HUES6 (cell line): ENCODE data around the gene TNFRSF25.
"Not testable (repeated sequence)": the region's sequence is repeated elsewhere in the genome, so short reads cannot be mapped to it uniquely, and the experiment has no call there.

Experiments used
- H3K27ac ChIP-seq: 2 replicates; pipeline ENCODE4 v1.7.0; 2013; ENCODE audit warnings: low read depth, mild to moderate bottlenecking, low read length, inconsistent platforms
- H3K27me3 ChIP-seq: 2 replicates; pipeline ENCODE4 v1.6.1; 2013; ENCODE audit warnings: low read length; ENCODE audit not compliant: control insufficient read depth, insufficient read depth
- H3K36me3 ChIP-seq: 2 replicates; pipeline ENCODE4 v1.6.1; 2013; ENCODE audit warnings: low read length; ENCODE audit not compliant: control insufficient read depth, insufficient read depth
- H3K4me1 ChIP-seq: 2 replicates; pipeline ENCODE4 v1.6.1; 2013; ENCODE audit warnings: low read length; ENCODE audit not compliant: control insufficient read depth, insufficient read depth
- H3K4me3 ChIP-seq: 2 replicates; pipeline ENCODE4 v1.5.1; 2013; ENCODE audit warnings: low read depth, low read length
- H3K9ac ChIP-seq: one replicate; pipeline ENCODE4 v1.6.1; 2013; ENCODE audit warnings: mild to moderate bottlenecking, low read length
- H3K9me3 ChIP-seq: 2 replicates; pipeline ENCODE4 v1.6.1; 2013; ENCODE audit warnings: low read depth, low read length; ENCODE audit not compliant: control insufficient read depth, insufficient read depth

Gene TNFRSF25

DNA sequence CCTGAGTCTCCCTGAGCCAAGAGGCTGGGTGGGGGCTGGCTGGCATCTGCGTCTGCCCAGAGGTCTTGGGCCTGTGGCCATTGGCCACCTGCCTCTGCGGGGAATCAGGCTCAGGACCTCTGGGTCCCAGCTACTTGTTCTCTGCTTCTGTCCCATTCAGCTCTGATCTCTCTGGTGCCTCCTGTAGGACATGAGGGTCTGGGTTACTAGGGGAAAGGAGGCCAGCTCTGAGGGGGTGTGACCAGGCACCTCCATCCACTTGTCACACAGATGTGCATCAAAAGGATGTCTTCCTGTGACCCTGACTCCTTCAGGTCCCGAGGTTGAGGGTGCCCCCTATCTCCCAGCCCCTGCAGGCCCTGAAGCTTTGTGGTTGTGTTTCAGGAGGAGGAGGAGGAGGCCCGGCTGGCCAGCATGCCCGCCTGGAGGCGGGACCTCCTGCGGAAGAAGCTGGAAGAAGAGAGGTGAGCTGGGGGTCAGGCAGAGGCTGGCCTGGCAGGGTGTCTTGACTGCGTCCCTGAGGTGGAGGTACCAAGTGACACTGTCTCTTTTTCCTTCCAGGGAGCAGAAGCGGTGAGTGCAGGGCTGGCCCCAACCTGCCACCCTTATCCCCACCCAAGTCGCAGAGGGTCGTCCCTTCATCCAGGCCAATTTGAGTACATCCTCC, 9.0 kb downstream of the TNFRSF25 start:
- Histone ChIP-seq H3K27ac (no peak overlapping the region), H3K4me3 (no peak overlapping the region), H3K9ac (no peak overlapping the region), H3K27me3 (peaks cover 24% of the 10 kb centered on the region), H3K4me1 (peaks cover 20% of the 10 kb centered on the region), H3K9me3 (no peaks in the 10 kb centered on the region), H3K36me3 (peaks cover 3% of the 10 kb centered on the region; the same call in 1 of the 2 replicates)

DNA sequence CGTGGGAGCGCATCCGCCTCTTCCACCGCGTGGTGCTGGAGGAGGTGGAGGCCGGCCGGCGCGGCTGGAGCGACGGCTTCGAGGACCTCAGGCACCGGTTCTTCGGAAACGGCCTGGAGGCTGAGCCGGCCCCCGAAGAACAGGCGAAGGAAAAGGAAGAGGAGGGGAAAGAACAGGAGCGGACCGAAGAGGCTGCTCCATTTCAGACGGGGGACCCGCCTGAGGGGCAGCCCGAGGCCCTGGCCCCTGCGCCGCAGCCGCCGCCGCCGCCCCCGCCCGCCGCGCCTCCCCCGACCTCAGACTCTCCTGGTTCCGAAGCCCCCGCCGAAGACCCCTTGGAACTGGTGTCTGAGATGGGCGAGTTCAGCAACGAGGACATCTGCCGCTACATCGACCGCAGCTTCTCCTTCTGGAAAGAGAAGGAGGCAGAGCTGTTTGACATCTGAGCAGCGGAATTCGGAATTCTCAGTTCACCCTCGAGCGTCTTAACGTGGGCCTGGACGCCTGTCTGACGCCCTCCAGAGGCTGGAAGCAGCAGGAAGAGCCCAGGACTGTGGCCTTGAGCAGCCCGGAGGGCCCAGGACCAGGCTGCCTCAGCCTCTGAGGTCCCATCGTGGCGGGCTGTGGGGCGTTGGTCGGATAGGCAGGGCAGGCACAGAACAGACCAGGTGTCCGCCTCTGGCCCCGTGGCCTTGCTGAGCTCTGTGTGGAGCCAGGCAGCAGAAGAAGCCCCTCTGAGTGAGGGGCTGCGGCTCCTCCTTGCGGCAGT, 10.0 kb downstream of the TNFRSF25 start:
- not testable (repeated sequence) for H3K9ac ChIP-seq, H3K9me3 ChIP-seq, H3K4me3 ChIP-seq, H3K27ac ChIP-seq, H3K36me3 ChIP-seq
- H3K4me1 ChIP-seq: peaks cover 20% of the 10 kb centered on the region
- peaks cover 24% of the 10 kb centered on the region for H3K27me3 ChIP-seq

- peaks cover 31% of the 10 kb centered on the region for H3K27me3 ChIP-seq
These were observed 10.9 kb downstream of the TNFRSF25 start for GRCh38 chr1:6454856-6455751.

DNA sequence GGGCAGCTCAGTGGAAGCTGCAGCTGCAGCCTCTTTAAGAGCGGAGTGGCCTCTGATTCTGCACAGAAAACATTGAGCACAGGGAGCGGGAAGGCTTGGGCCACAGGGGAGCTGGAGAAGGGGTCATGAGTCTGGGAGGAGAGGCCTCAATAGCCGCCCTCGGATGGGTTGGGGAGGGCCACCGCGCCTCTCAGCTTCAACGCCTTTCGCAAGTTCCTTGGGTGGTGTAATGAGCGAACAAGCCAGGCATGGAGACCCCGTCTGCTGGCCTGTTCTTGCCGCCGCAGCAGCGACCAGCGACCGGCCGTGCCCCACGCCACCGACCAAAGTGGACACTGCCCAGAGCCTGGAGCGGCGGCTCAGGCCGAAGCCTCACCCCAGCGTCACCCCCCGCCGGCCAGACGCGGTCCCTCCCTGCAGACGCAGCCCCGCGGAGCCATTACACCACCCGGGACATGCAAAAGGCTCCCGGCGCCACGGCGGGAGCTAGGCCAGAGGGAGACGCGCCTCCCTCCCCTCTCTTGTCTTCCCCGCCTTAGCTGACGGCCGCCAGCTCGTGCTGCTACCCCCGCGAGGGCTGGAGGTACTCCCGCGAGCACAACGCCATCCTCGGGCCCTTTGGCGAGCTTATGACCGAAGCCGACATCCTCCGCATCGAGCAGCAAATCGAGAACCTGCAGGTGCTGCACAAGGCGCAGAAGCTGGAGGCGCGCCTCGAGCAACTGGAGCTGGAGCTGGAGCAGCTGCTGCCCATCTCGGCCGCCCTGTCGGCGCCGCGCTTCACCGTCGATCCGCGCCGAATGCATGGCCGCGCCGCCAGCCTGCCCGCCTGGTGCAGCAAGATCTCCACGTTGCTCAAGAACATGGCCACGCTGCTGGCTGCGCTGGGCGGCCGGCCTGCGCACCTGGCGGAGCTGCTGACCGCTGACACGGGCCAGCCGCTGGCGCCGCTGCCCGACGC, 11.8 kb downstream of the TNFRSF25 start:
- not testable (repeated sequence) for H3K36me3 ChIP-seq, H3K9me3 ChIP-seq, H3K27ac ChIP-seq, H3K9ac ChIP-seq
- peaks cover 40% of the 10 kb centered on the region for H3K27me3 ChIP-seq
- peaks cover 17% of the 10 kb centered on the region for H3K4me1 ChIP-seq
- H3K4me3 ChIP-seq: peak overlapping the region; percentile 39; the same call in 1 of the 2 replicates

More at GRCh38 chr1:6454856-6455751, 10.9 kb downstream of the TNFRSF25 start:
- Histone ChIP-seq H3K36me3 (no peaks in the 10 kb centered on the region), H3K4me1 (peaks cover 13% of the 10 kb centered on the region), H3K9ac (no peak overlapping the region), H3K4me3 (peak overlapping the region; percentile 39; the same call in 1 of the 2 replicates), H3K9me3 (no peaks in the 10 kb centered on the region), H3K27ac (no peak overlapping the region)

- H3K27ac ChIP-seq: no peak overlapping the region
These were observed 15.0 kb downstream of the TNFRSF25 start for GRCh38 chr1:6450943-6451373.

DNA sequence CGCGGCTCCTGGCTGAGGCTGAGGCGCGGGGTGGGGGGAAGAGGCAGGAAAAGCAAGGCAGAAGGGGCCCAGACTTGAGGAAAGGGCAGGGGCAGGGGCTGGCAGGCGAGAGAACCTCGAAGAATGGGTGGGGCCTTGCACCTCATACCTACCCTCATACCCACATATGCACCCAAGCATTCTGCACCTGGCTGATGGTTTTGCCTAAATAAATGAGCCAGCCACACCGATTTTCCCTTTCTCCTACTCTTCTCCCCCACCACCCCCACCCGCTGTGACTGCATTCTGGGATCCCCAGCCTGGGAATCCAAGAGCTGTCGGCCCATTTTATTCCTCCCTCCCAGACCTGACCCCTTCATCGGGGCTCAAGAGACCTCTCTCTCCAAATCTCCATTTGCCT, 15.5 kb downstream of the TNFRSF25 start:
- Histone ChIP-seq H3K27me3 (peaks cover 59% of the 10 kb centered on the region), H3K4me1 (peaks cover 20% of the 10 kb centered on the region)
- not testable (repeated sequence) for H3K4me3 ChIP-seq, H3K36me3 ChIP-seq, H3K27ac ChIP-seq, H3K9me3 ChIP-seq, H3K9ac ChIP-seq

More at GRCh38 chr1:6450943-6451373, 15.0 kb downstream of the TNFRSF25 start:
- Histone ChIP-seq H3K27me3 (peaks cover 61% of the 10 kb centered on the region), H3K9me3 (no peaks in the 10 kb centered on the region), H3K4me1 (peaks cover 22% of the 10 kb centered on the region), H3K36me3 (no peaks in the 10 kb centered on the region), H3K4me3 (no peak overlapping the region), H3K9ac (no peak overlapping the region)

- Histone ChIP-seq H3K4me3 (no peak overlapping the region), H3K9ac (no peak overlapping the region), H3K27ac (no peak overlapping the region), H3K9me3 (no peaks in the 10 kb centered on the region), H3K4me1 (peaks cover 18% of the 10 kb centered on the region), H3K36me3 (no peaks in the 10 kb centered on the region), H3K27me3 (peaks cover 56% of the 10 kb centered on the region)
These were observed 15.9 kb downstream of the TNFRSF25 start for GRCh38 chr1:6450005-6450450.

DNA sequence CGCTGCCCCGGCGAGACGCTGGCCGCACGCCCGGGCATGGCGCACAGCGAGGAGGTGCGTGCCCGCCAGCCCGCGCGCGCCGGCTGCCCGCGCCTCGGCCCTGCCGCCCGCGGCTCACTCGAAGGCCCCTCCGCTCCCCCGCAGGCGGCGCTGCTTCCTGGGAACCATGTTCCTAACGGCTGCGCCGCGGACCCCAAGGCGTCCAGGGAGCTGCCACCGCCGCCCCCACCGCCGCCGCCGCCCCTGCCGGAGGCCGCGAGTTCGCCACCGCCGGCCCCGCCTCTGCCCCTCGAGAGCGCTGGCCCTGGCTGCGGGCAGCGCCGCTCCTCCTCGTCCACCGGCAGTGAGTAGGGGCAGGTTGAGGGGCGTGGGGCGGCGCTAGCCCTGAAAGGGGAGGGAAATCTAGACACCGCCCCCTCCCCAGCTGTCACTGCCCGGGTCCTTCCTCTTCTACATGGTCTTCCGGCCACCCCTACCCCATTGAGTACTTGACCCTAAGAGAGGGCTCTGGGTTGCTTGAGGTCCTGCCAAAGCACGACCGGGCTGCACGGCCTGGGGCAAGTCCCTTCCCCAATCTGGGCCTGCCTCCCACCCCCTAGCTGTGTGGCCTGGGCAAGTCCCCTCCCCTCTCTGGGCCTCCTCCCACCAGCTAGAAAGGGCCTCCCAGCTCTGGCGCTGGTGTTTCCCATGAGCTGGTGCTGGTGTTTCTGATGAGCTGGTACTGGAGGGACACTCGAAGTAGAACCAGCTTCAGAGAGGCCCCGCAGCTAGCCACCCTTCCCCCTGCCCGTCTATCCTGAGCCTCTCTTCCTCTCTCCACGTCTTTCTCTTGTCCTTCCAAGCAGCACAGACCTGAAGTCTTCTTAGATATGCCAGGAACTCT, 17.0 kb downstream of the TNFRSF25 start:
- Histone ChIP-seq H3K27me3 (peaks cover 48% of the 10 kb centered on the region), H3K36me3 (no peaks in the 10 kb centered on the region), H3K9ac (no peak overlapping the region), H3K9me3 (no peaks in the 10 kb centered on the region), H3K4me3 (peak overlapping the region; percentile 64), H3K4me1 (peaks cover 18% of the 10 kb centered on the region), H3K27ac (no peak overlapping the region)

- peaks cover 40% of the 10 kb centered on the region for H3K27me3 ChIP-seq
- no peaks in the 10 kb centered on the region for H3K36me3 ChIP-seq
- H3K4me1 ChIP-seq: peaks cover 14% of the 10 kb centered on the region
- H3K9me3 ChIP-seq: no peaks in the 10 kb centered on the region
- no peak overlapping the region for H3K9ac ChIP-seq
- H3K27ac ChIP-seq: no peak overlapping the region
- peak overlapping the region; percentile 64 for H3K4me3 ChIP-seq
These were observed 17.9 kb downstream of the TNFRSF25 start for GRCh38 chr1:6447818-6448748.
